Mesenchymal stem cell (in vitro differentiated cells and primary cell): Measurements from ENCODE around the gene SMYD2.

Source experiments
- DNase-seq: peaks from one replicate; pipeline ENCODE4 v3.0.0-alpha.2; 2013
- H2AFZ ChIP-seq: one replicate; pipeline ENCODE4 v1.6.1; 2013; ENCODE audit warnings: low read depth, mild to moderate bottlenecking, control low read depth, inconsistent platforms, low read length, moderate library complexity
- H2AK5ac ChIP-seq: 2 replicates; pipeline ENCODE4 v1.6.1; 2013; ENCODE audit warnings: low read length, moderate library complexity, mild to moderate bottlenecking, inconsistent platforms; ENCODE audit not compliant: severe bottlenecking
- H2BK120ac ChIP-seq: one replicate; pipeline ENCODE4 v1.6.1; 2013; ENCODE audit warnings: low read depth, mild to moderate bottlenecking, inconsistent platforms, low read length, moderate library complexity
- H2BK12ac ChIP-seq, 2 experiments: one replicate each; pipeline ENCODE4 v1.6.1; 2013; ENCODE audit warnings: inconsistent platforms in 2 of 2, low read length in 2 of 2, mild to moderate bottlenecking in 2 of 2, moderate library complexity in 2 of 2, control low read depth in 1 of 2
- H2BK15ac ChIP-seq: one replicate; pipeline ENCODE4 v1.6.1; 2013; ENCODE audit warnings: mild to moderate bottlenecking, low read depth, inconsistent platforms; ENCODE audit not compliant: poor library complexity, severe bottlenecking
- H2BK5ac ChIP-seq: 2 replicates; pipeline ENCODE4 v1.6.1; 2013; ENCODE audit warnings: low read depth, mild to moderate bottlenecking, low read length, control low read depth, inconsistent platforms; ENCODE audit not compliant: poor library complexity, severe bottlenecking
- H3K14ac ChIP-seq, 2 experiments: one replicate each; pipeline ENCODE4 v1.6.1; 2013; ENCODE audit warnings: inconsistent platforms in 2 of 2, low read length in 2 of 2, control low read depth in 1 of 2, mild to moderate bottlenecking in 1 of 2, moderate library complexity in 1 of 2
- H3K18ac ChIP-seq, 2 experiments: one replicate each; pipeline ENCODE4 v1.6.1; 2013; ENCODE audit warnings: inconsistent platforms in 2 of 2, low read length in 2 of 2, control low read depth in 1 of 2, low read depth in 1 of 2, mild to moderate bottlenecking in 1 of 2
- H3K23ac ChIP-seq, 2 experiments: one replicate each; pipeline ENCODE4 v1.6.1; 2013; ENCODE audit warnings: inconsistent platforms in 2 of 2, low read length in 2 of 2, mild to moderate bottlenecking in 2 of 2, moderate library complexity in 2 of 2, control low read depth in 1 of 2
- H3K27ac ChIP-seq: 2 replicates; pipeline ENCODE4 v1.5.1; 2013; ENCODE audit warnings: mild to moderate bottlenecking, moderate library complexity, low read length, control low read depth, inconsistent platforms; ENCODE audit not compliant: poor library complexity, severe bottlenecking
- H3K27me3 ChIP-seq, 2 experiments: 2 replicates each; pipeline versions ENCODE4 v1.6.1 to v1.7.0; 2013; ENCODE audit warnings: low read length in 2 of 2, mild to moderate bottlenecking in 2 of 2, moderate library complexity in 2 of 2, control low read depth in 1 of 2, inconsistent platforms in 1 of 2; ENCODE audit not compliant: control insufficient read depth in 1 of 2, insufficient read depth in 1 of 2
- H3K36me3 ChIP-seq, 2 experiments: 2 replicates each; pipeline versions ENCODE4 v1.6.1 to v1.7.0; 2013; ENCODE audit warnings: low read length in 2 of 2, control low read depth in 1 of 2, inconsistent platforms in 1 of 2, low read depth in 1 of 2, mild to moderate bottlenecking in 1 of 2; ENCODE audit not compliant: insufficient read depth in 2 of 2, control insufficient read depth in 1 of 2
- H3K4ac ChIP-seq, 2 experiments: one replicate each; pipeline ENCODE4 v1.6.1; 2013; ENCODE audit warnings: inconsistent platforms in 2 of 2, low read length in 2 of 2, mild to moderate bottlenecking in 2 of 2, moderate library complexity in 2 of 2, control low read depth in 1 of 2, low read depth in 1 of 2
- H3K4me1 ChIP-seq: 2 replicates; pipeline ENCODE4 v1.6.1; 2013; ENCODE audit warnings: low read depth, low read length, control low read depth; ENCODE audit not compliant: control insufficient read depth, insufficient read depth
- H3K4me2 ChIP-seq: 2 replicates; pipeline ENCODE4 v1.6.1; 2013; ENCODE audit warnings: low read length, mild to moderate bottlenecking, inconsistent platforms; ENCODE audit not compliant: poor library complexity, severe bottlenecking
- H3K4me3 ChIP-seq, 2 experiments: 2 replicates each; pipeline versions ENCODE4 v1.5.1 to v1.7.0; 2013; ENCODE audit warnings: low read length in 2 of 2, mild to moderate bottlenecking in 2 of 2, control low read depth in 1 of 2, low read depth in 1 of 2; ENCODE audit not compliant: insufficient read depth in 1 of 2
- H3K79me1 ChIP-seq: replicated peaks from 2 replicates; pipeline ENCODE4 v1.6.1; 2013; ENCODE audit warnings: mild to moderate bottlenecking, control low read depth, low read length, inconsistent platforms; ENCODE audit not compliant: poor library complexity, severe bottlenecking
- H3K9ac ChIP-seq: 2 replicates; pipeline ENCODE4 v1.7.0; 2013; ENCODE audit warnings: mild to moderate bottlenecking, low read length, moderate library complexity
- H3K9me3 ChIP-seq: 2 replicates; pipeline ENCODE4 v1.7.0; 2013; ENCODE audit warnings: mild to moderate bottlenecking, low read length; ENCODE audit not compliant: control insufficient read depth
- H4K8ac ChIP-seq: one replicate; pipeline ENCODE4 v1.6.1; 2013; ENCODE audit warnings: inconsistent platforms, mild to moderate bottlenecking, low read length, moderate library complexity
- H4K91ac ChIP-seq: one replicate; pipeline ENCODE4 v1.6.1; 2013; ENCODE audit warnings: mild to moderate bottlenecking, low read length, inconsistent platforms
- WGBS: methylation state at CpG from one replicate; pipeline ENCODE4 v1.1.7; 2013; ENCODE audit warnings: mixed read lengths; 5-methylcytosine and 5-hydroxymethylcytosine counted together

Gene SMYD2

GRCh38 chr1:214290424-214291037 is 9.6 kb downstream of the SMYD2 start:
- Histone ChIP-seq H3K9me3 (no peaks in the 10 kb centered on the region), H3K4me3 (peak overlapping the region in 1 of 2 experiments; percentile 0), H3K4me2 (no peak overlapping the region), H3K18ac (no peak overlapping the region), H3K14ac (no peak overlapping the region), H2AK5ac (no peak overlapping the region), H3K36me3 (no peaks in the 10 kb centered on the region), H4K91ac (no peak overlapping the region), H3K4me1 (peaks cover 2% of the 10 kb centered on the region), H3K79me1 (peaks cover 36% of the 10 kb centered on the region), H2BK5ac (no peak overlapping the region), H3K23ac (no peak overlapping the region), H2BK15ac (no peak overlapping the region), H3K27me3 (no peaks in the 10 kb centered on the region), H2BK12ac (no peak overlapping the region), H2AFZ (no peak overlapping the region), H3K4ac (no peak overlapping the region), H4K8ac (no peak overlapping the region), H2BK120ac (no peak overlapping the region), H3K27ac (no peak overlapping the region), H3K9ac (no peak overlapping the region)
- WGBS: 87% methylated on average over 5 of the region's 5 CpGs
- DNase-seq: no peak

DNA sequence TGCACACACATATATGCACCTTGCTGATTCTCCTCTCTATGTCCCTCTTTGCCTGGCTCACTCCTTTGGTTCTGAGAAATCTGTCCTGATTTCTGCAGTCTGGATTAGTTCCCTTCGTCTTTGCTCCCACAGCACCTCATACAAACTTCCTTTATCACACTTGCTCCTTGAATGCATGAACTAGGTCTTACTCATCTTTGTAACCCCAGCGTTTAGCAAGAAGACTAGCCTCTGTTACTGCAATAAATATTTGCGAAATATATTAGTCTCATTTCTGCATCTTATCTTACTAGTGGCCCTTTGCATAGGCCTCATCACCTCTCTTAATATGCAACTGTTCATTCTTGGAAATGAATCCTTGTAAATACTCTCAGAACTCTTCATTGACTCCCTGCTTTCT is 11.4 kb downstream of the SMYD2 start:
- H2BK120ac ChIP-seq: no peak overlapping the region
- no peak overlapping the region for H3K4me2 ChIP-seq
- H3K4me3 ChIP-seq: no peak overlapping the region
- DNase-seq: peak; percentile 51
- no peak overlapping the region for H2BK5ac ChIP-seq
- no peak overlapping the region for H4K91ac ChIP-seq
- no peak overlapping the region for H3K23ac ChIP-seq
- no peak overlapping the region for H2BK12ac ChIP-seq
- no peak overlapping the region for H3K18ac ChIP-seq
- H3K9ac ChIP-seq: no peak overlapping the region
- no peaks in the 10 kb centered on the region for H3K9me3 ChIP-seq
- H3K27ac ChIP-seq: no peak overlapping the region
- no peak overlapping the region for H3K4ac ChIP-seq
- WGBS: 56% methylated on average over 3 of the region's 3 CpGs
- no peak overlapping the region for H2AK5ac ChIP-seq
- no peaks in the 10 kb centered on the region for H3K27me3 ChIP-seq
- no peak overlapping the region for H3K14ac ChIP-seq
- peaks cover 26% of the 10 kb centered on the region for H3K79me1 ChIP-seq
- no peak overlapping the region for H2AFZ ChIP-seq
- H2BK15ac ChIP-seq: no peak overlapping the region
- no peaks in the 10 kb centered on the region for H3K36me3 ChIP-seq
- peaks cover 2% of the 10 kb centered on the region for H3K4me1 ChIP-seq
- H4K8ac ChIP-seq: no peak overlapping the region

DNA sequence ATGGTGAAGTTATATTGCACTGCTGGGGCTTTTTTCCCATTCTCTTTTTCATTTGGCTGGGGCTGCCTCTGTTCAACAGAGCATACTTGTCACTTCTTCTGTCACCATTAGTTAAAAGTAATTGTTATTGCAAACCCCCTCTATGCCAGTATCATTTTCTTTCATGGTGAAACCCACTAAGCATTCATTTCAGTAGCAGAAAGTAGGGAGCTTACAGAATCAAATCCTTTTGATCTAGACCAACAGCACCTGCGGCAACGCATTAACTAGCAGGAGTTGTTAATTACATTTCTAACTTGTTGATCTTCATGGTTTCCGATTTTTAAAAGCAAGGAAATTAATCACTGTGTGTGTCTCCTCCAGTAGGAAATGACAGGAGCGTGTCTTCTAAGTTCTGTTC is 15.0 kb downstream of the SMYD2 start:
- H3K4ac ChIP-seq: no peak overlapping the region
- H2BK5ac ChIP-seq: no peak overlapping the region
- H3K4me1 ChIP-seq: peaks cover 3% of the 10 kb centered on the region
- H3K4me3 ChIP-seq: no peak overlapping the region
- H3K18ac ChIP-seq: no peak overlapping the region
- H3K9me3 ChIP-seq: no peaks in the 10 kb centered on the region
- peak overlapping the region; percentile 97 for H3K27ac ChIP-seq
- no peak overlapping the region for H2BK12ac ChIP-seq
- no peak overlapping the region for H4K8ac ChIP-seq
- no peaks in the 10 kb centered on the region for H3K36me3 ChIP-seq
- 67% methylated on average over 3 of the region's 4 CpGs for WGBS
- H2AK5ac ChIP-seq: peak overlapping the region; percentile 15
- H2AFZ ChIP-seq: no peak overlapping the region
- no peak overlapping the region for H3K9ac ChIP-seq
- no peak overlapping the region for H2BK15ac ChIP-seq
- H3K14ac ChIP-seq: no peak overlapping the region
- H3K23ac ChIP-seq: no peak overlapping the region
- H4K91ac ChIP-seq: no peak overlapping the region
- H3K27me3 ChIP-seq: no peaks in the 10 kb centered on the region
- peaks cover 19% of the 10 kb centered on the region for H3K79me1 ChIP-seq
- no peak overlapping the region for H3K4me2 ChIP-seq
- H2BK120ac ChIP-seq: peak overlapping the region; percentile 19
- no peak for DNase-seq

DNA sequence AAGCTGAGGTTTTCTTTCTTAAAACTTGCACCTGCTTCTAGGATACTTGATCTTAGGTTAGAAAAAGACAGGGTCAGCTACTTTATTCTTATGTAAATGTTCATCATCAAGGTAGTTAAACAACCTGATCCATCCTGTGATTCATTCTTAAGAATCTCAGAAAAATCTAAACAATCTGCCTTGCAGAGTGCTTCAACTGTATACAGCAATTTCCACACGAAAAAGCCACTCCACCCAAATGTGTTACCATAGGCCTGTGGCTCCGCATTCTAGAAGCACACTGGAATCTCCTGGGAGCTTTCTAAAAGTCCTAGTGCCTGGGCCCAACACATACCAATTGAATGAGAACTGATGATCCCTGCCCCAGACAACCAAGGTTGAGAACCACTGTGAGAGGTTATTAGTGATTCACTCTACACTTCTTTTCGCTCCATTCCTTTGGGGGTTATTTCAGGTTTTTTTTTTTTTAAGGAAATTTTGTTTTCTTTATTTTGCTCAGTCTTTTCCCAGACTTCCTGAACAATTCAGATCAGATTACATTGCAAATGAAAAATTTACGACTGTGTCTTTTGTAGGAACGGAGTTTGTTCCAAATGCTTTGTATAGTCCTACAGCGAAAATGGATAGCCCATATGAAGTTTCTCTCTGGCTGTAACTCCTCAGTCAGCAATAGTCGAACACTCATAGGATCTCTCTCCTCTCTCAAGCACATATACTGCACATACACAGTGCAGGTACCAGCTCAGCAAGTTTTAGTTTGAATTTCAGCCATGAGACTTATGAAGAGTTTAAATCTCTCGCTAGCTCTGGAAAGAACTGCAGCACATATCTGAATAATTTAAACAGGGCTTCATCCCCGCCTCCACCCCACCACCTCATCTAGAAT is 16.1 kb downstream of the SMYD2 start:
- Histone ChIP-seq H3K4ac (peak overlapping the region in 1 of 2 experiments; percentile 67), H3K4me1 (peaks cover 3% of the 10 kb centered on the region), H3K4me2 (peak overlapping the region; percentile 28)

More for the DNA sequence above, 16.1 kb downstream of the SMYD2 start:
- DNase-seq: peak; percentile 77
- Histone ChIP-seq H3K27me3 (no peaks in the 10 kb centered on the region), H3K14ac (no peak overlapping the region), H3K27ac (peak overlapping the region; percentile 99), H3K36me3 (no peaks in the 10 kb centered on the region), H2BK120ac (no peak overlapping the region), H2AK5ac (peak overlapping the region; percentile 89), H3K79me1 (peaks cover 17% of the 10 kb centered on the region), H3K9me3 (no peaks in the 10 kb centered on the region), H2AFZ (no peak overlapping the region), H3K9ac (no peak overlapping the region), H3K23ac (no peak overlapping the region), H2BK15ac (no peak overlapping the region), H3K4me3 (peak overlapping the region in 1 of 2 experiments; percentile 15), H2BK5ac (no peak overlapping the region), H4K91ac (no peak overlapping the region), H2BK12ac (no peak overlapping the region), H3K18ac (peak overlapping the region; percentile 21), H4K8ac (no peak overlapping the region)
- WGBS: 38% methylated on average over 9 of the region's 9 CpGs
